ENCODE results near the gene SPOCK2.

Gene SPOCK2

GRCh38 chr10:72088889-72089575 is 681 bp upstream of the SPOCK2 start:
- no peak for DNase-seq (ENCODE audit: low read depth in 2 of 2)

GRCh38 chr10:72087392-72087968 is 871 bp downstream of the SPOCK2 start:
- no peak for DNase-seq (ENCODE audit: low read depth in 2 of 2)

GRCh38 chr10:72086466-72087391 is 1.6 kb downstream of the SPOCK2 start:
- DNase-seq (ENCODE audit: low read depth in 2 of 2), result peak in 1 of 2 experiments; percentile 27

- no peak for DNase-seq (ENCODE audit: low read depth in 2 of 2)
These were observed 2.4 kb downstream of the SPOCK2 start for GRCh38 chr10:72085864-72086465.

- DNase-seq (ENCODE audit: low read depth in 2 of 2), result no peak
These were observed 3.2 kb downstream of the SPOCK2 start for GRCh38 chr10:72085166-72085565.

- peak; percentile 32 to 58 for DNase-seq (ENCODE audit: low read depth in 2 of 2)
These were observed 4.4 kb downstream of the SPOCK2 start for GRCh38 chr10:72083790-72084459.

- no peak for DNase-seq (ENCODE audit: low read depth in 2 of 2)
These were observed 5.2 kb downstream of the SPOCK2 start for GRCh38 chr10:72082856-72083789.

GRCh38 chr10:72081772-72082590 is 6.4 kb downstream of the SPOCK2 start:
- DNase-seq (ENCODE audit: low read depth in 2 of 2), result no peak

- no peak for DNase-seq (ENCODE audit: low read depth in 2 of 2)
These were observed 7.1 kb downstream of the SPOCK2 start for GRCh38 chr10:72081210-72081609.

GRCh38 chr10:72080042-72080975 is 8.0 kb downstream of the SPOCK2 start:
- DNase-seq (ENCODE audit: low read depth in 2 of 2), result no peak

- DNase-seq (ENCODE audit: low read depth in 2 of 2), result no peak
These were observed 9.0 kb downstream of the SPOCK2 start for GRCh38 chr10:72079356-72079755.

- no peak for DNase-seq (ENCODE audit: low read depth in 2 of 2)
These were observed 10.9 kb downstream of the SPOCK2 start for GRCh38 chr10:72077275-72077990.

- DNase-seq (ENCODE audit: low read depth in 2 of 2), result no peak
These were observed 11.6 kb downstream of the SPOCK2 start for GRCh38 chr10:72076756-72077155.

- DNase-seq (ENCODE audit: low read depth in 2 of 2), result no peak
These were observed 12.8 kb downstream of the SPOCK2 start for GRCh38 chr10:72075376-72076115.

- no peak for DNase-seq (ENCODE audit: low read depth in 2 of 2)
These were observed 13.6 kb downstream of the SPOCK2 start for GRCh38 chr10:72074574-72075375.
